Suprapubic skin (tissue), 4 donors: ENCODE measurements around the gene COL5A1. TPM values are rescaled to one million over a fixed set of nuclear protein-coding genes. Genes with fewer than 3 reads are reported as not detected.

Source experiments
- DNase-seq, 2 donors: peaks; one replicate each; pipeline ENCODE4 v3.0.0-alpha.2; 2019; ENCODE audit warnings: low spot score in 2 of 2
- H3K27ac ChIP-seq: fragments of 200-600 bp; sonication (generic); one replicate; pipeline ENCODE4 v1.5.1; 2019
- H3K27me3 ChIP-seq: fragments of 200-600 bp; sonication (generic); one replicate; pipeline ENCODE4 v1.5.1; 2019
- H3K36me3 ChIP-seq: fragments of 200-600 bp; sonication (generic); one replicate; pipeline ENCODE4 v1.5.1; 2019
- H3K4me1 ChIP-seq: fragments of 200-600 bp; sonication (generic); one replicate; pipeline ENCODE4 v1.5.1; 2019
- H3K4me3 ChIP-seq: fragments of 200-600 bp; sonication (generic); one replicate; pipeline ENCODE4 v1.5.1; 2019; ENCODE audit warnings: mild to moderate bottlenecking
- H3K9me3 ChIP-seq: fragments of 200-600 bp; sonication (generic); one replicate; pipeline ENCODE4 v1.5.1; 2019
- CTCF ChIP-seq, 2 donors: fragments of 200-600 bp in 1 of 2; fragments of 450-650 bp in 1 of 2; sonication (generic) in 1 of 2; IDR thresholded peaks; one replicate each; pipeline ENCODE4 v1.5.1; 2016 to 2019; ENCODE audit warnings: antibody characterized with exemption in 2 of 2, mild to moderate bottlenecking in 1 of 2, moderate library complexity in 1 of 2
- EP300 ChIP-seq: sonication (generic); formaldehyde crosslinking; IDR thresholded peaks from one replicate; pipeline ENCODE4 v1.6.1; 2017; ENCODE audit warnings: antibody characterized with exemption
- POLR2A ChIP-seq, 2 donors: fragments of 450-650 bp; IDR thresholded peaks; one replicate each; pipeline ENCODE4 v1.6.1; 2017; ENCODE audit warnings: antibody characterized with exemption in 2 of 2, mild to moderate bottlenecking in 2 of 2, moderate library complexity in 2 of 2
- POLR2AphosphoS5 ChIP-seq, 3 donors: sonication (generic); formaldehyde crosslinking; IDR thresholded peaks; one replicate each; pipeline ENCODE4 v1.6.1; 2017; ENCODE audit warnings: antibody characterized with exemption in 3 of 3
- WGBS: methylation state at CpG from one replicate; pipeline ENCODE4 v1.1.5; 2018; 5-methylcytosine and 5-hydroxymethylcytosine counted together
- total RNA-seq, 4 donors: library from RNA; depleted of rRNA; stranded (reverse); fragments of >200 nt; gene quantifications; one replicate each; pipeline ENCODE4 v1.1.0, GENCODE V29; 2016

Gene COL5A1
- total RNA-seq, 4 donors from 2014 or later = 8.6 to 16.5 (median 15.4) TPM

DNA sequence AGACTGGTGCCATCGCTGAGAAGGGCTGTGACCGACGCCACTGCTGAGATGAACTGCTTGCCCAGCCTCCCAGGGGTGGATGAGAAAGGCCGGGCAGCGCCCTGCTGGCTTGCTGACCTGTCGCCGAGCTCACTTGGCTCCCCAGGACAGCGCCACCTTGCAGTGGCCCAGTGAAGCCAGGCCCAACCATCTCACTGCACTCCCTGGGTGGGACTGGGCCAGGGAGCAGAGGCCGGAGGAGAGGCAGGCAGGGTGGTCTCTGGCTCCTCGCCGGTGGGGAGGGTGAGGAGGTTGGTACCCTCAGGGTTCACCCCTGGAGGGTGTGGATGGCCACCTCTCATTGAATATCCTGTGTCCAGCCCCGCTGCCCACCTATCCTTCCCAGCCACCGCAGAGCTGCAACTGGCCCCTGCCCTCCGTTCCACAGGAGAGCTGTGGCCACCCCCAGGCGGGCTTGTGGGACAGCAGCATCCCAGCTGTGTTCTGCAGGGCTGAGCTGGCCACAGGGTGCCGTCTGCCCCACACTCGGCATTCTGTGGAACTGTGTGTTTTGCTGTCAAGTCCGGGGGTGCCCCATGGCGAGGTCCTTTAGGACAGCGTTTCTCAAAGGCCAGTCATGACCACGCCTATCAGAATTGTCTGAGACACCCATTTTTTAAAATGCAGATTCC, 198.0 kb downstream of the COL5A1 start:
- H3K27ac ChIP-seq = no peak overlapping the region
- no peaks in the 10 kb centered on the region for H3K9me3 ChIP-seq
- H3K27me3 ChIP-seq = no peaks in the 10 kb centered on the region
- H3K36me3 ChIP-seq = peaks cover 42% of the 10 kb centered on the region
- no peak for TF ChIP-seq POLR2A (IDR thresholded peaks at IDR 0.05)
- no peak for TF ChIP-seq EP300
- TF ChIP-seq POLR2AphosphoS5 (IDR thresholded peaks at IDR 0.05) = no peak
- no peak for TF ChIP-seq CTCF (IDR thresholded peaks at IDR 0.05)
- 98% methylated on average over 5 of the region's 21 CpGs for WGBS
- no peaks in the 10 kb centered on the region for H3K4me1 ChIP-seq
- DNase-seq = no peak
- no peak overlapping the region for H3K4me3 ChIP-seq

DNA sequence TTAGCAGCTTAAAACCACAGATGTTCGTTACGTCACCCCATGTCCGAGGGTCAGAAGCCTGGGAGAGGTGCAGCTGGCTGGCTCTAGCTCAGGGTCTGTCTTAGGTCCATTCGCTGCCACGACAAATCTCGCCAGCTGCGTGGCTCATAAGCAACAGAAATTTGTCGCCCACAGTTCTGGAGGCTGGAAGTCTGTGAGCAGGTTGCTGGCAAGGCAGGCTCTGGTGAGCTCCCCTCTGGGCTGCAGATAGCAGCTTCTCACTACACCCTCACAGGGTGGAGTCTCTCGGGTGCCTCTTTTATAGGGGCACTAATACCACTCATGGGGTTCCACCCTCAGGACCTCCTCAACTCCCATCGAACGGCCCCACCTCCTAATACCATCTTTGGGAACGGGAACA, 198.9 kb downstream of the COL5A1 start:
- no peak overlapping the region for H3K4me3 ChIP-seq
- 77% methylated on average over 6 of the region's 12 CpGs for WGBS
- H3K27me3 ChIP-seq = no peaks in the 10 kb centered on the region
- peaks cover 47% of the 10 kb centered on the region for H3K36me3 ChIP-seq
- H3K27ac ChIP-seq = no peak overlapping the region
- H3K9me3 ChIP-seq = no peaks in the 10 kb centered on the region
- DNase-seq = no peak
- H3K4me1 ChIP-seq = no peaks in the 10 kb centered on the region
- no peak for TF ChIP-seq CTCF (IDR thresholded peaks at IDR 0.05)
- TF ChIP-seq POLR2AphosphoS5 (IDR thresholded peaks at IDR 0.05) = no peak
- no peak for TF ChIP-seq EP300
- TF ChIP-seq POLR2A (IDR thresholded peaks at IDR 0.05) = no peak

GRCh38 chr9:134841180-134841904, 199.7 kb downstream of the COL5A1 start:
- no peaks in the 10 kb centered on the region for H3K4me1 ChIP-seq
- H3K4me3 ChIP-seq = no peak overlapping the region
- WGBS = 85% methylated on average over 10 of the region's 15 CpGs
- no peak overlapping the region for H3K27ac ChIP-seq
- H3K27me3 ChIP-seq = no peaks in the 10 kb centered on the region
- no peak for DNase-seq
- no peaks in the 10 kb centered on the region for H3K9me3 ChIP-seq
- peaks cover 41% of the 10 kb centered on the region for H3K36me3 ChIP-seq
- TF ChIP-seq POLR2A (IDR thresholded peaks at IDR 0.05) = no peak
- no peak for TF ChIP-seq EP300
- TF ChIP-seq POLR2AphosphoS5 (IDR thresholded peaks at IDR 0.05) = no peak
- TF ChIP-seq CTCF (IDR thresholded peaks at IDR 0.05) = no peak

- no peak overlapping the region for H3K27ac ChIP-seq
- H3K4me1 ChIP-seq = no peaks in the 10 kb centered on the region
- 91% methylated on average over 19 of the region's 22 CpGs for WGBS
- H3K27me3 ChIP-seq = no peaks in the 10 kb centered on the region
- TF ChIP-seq POLR2AphosphoS5 (IDR thresholded peaks at IDR 0.05) (no peak), POLR2A (IDR thresholded peaks at IDR 0.05) (no peak), CTCF (IDR thresholded peaks at IDR 0.05) (no peak), EP300 (no peak)
- DNase-seq = no peak
- H3K36me3 ChIP-seq = peaks cover 34% of the 10 kb centered on the region
- no peak overlapping the region for H3K4me3 ChIP-seq
- H3K9me3 ChIP-seq = no peaks in the 10 kb centered on the region
Measured at GRCh38 chr9:134842321-134842720, 200.7 kb downstream of the COL5A1 start.

DNA sequence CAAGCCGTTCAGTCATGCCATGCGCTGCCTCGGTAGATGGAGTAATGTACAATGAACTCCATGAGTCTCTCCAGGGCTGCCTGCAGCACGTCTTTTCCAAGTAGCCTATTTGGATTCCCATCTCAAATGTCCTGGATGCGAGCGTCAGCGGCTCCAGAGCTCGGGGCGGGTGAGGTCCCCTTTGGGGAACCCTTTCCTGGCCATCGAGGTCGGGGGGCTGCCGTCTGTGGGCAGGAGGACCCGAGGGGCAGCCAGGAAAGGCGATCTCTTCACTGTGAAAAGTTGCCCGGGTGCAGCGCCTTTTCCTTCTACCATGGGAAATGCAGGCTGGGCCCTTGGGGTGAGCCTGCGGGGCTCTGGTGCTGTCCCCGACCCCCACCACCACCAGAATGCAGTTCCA, 202.1 kb downstream of the COL5A1 start:
- Histone ChIP-seq H3K9me3 (no peaks in the 10 kb centered on the region), H3K27ac (no peak overlapping the region), H3K4me1 (no peaks in the 10 kb centered on the region), H3K4me3 (no peak overlapping the region), H3K36me3 (peaks cover 32% of the 10 kb centered on the region), H3K27me3 (no peaks in the 10 kb centered on the region)
- WGBS = 81% methylated on average over 17 of the region's 18 CpGs
- DNase-seq = no peak
- no peak for TF ChIP-seq POLR2AphosphoS5 (IDR thresholded peaks at IDR 0.05)
- no peak for TF ChIP-seq CTCF (IDR thresholded peaks at IDR 0.05)
- TF ChIP-seq EP300 = no peak
- TF ChIP-seq POLR2A (IDR thresholded peaks at IDR 0.05) = no peak
